ENCODE data around the gene GAPVD1. TPM values are rescaled to one million over a fixed set of nuclear protein-coding genes. Genes with fewer than 3 reads are reported as not detected.

GAPVD1 gene
- total and polyA plus RNA-seq, 4 experiments from 2014 or later = 45.6 to 76.4 (median 63.5) TPM

DNA sequence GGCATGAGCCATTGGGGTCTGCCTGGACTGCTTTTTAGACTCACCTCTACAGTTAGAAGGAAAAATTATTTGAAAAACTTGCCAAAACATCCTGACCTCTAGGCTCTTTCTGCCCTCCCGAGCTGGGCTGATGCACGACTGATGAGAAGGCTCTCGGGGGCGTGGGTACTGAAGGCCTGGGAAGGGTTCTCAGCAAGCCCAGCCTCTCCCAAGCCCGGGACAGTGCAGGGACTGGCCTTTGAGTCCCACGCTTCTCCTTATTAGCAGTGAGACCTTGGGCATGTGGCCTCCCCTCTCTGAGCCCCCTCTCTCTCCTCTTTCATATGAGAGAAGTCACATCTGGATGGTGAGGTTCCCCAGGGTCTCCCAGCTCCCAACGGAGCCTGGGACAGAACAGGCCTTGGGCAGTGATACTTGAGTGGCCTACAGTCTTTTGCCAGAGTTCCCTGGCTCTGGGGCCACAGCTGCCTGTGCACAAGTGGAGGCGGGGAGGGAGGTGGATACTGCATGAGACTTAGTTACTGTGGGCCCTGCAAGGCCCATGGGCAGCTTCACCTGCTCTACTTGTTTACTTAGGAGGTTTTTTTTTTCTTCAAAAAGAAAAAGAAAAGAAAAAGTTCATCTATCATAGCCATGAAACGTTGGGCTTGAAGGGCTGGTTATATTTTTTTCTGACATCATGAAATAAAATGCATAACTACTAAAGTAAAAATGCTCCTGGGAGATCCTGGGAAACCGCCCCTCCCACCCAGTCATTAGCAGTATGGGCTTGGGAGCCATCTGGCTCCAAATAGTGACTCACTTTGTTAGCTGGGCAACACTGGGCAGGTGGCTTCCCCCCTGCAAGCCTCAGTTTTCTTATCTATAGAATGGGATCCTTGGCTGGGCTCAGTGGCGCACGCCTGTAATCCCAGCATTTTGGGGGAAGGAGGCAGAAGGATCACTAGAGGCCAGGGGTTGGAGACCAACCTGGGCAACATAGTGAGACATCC is 139.4 kb downstream of the GAPVD1 start:
- Mint-ChIP-seq H3K9me3 (no peaks in the 10 kb centered on the region), H3K4me3 (no peak overlapping the region), H3K36me3 (no peaks in the 10 kb centered on the region), H3K27ac (no peak overlapping the region), H3K4me1 (no peaks in the 10 kb centered on the region), H3K27me3 (peaks cover 0 to 2% of the 10 kb centered on the region in 2 donors)
- no peaks in the 10 kb centered on the region for H3K27me3 ChIP-seq (ENCODE audit: insufficient read depth, low read length)
- H3K36me3 ChIP-seq (ENCODE audit: insufficient read depth, low read length) = no peaks in the 10 kb centered on the region
- no peak for DNase-seq
- no peak overlapping the region for H3K27ac ChIP-seq (ENCODE audit: low read depth, low read length)
- H3K9me3 ChIP-seq (ENCODE audit: control insufficient read depth in 1 of 2, low read length in 2 of 2) = no peaks in the 10 kb centered on the region
- CTCF ChIA-PET (ENCODE audit: partially characterized antibody) = no interaction called here
- intact Hi-C loops (cut with micrococcal nuclease) = no loop called here
- POLR2A ChIA-PET (ENCODE audit: partially characterized antibody) = no interaction called here
- H3K4me1 ChIP-seq (ENCODE audit: insufficient read depth, low read length) = no peaks in the 10 kb centered on the region
- no peak overlapping the region for H3K4me3 ChIP-seq (ENCODE audit: low read length in 2 of 2)

DNA sequence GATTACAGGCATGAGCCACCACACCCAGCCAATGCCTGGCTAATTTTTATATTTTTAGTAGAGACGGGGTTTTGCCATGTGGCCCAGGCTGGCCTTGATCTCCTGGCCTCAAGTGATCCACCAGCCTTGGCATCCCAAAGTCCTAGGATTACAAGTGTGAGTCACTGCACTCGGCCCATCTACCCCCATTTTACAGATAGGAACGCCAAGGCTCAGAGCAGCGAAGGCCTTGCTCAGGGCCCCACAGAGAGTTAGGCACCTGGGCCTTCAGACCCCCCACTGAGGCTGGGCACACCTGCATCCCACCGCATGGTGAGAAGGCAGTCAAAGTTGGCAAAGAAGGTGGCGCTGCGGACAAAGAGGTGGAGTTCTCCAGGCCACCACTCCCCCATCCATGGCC is 143.1 kb downstream of the GAPVD1 start:
- intact Hi-C loops (cut with micrococcal nuclease) = loop anchor here (5.0 kb wide), 1 partner anchor 228 kb away; no protein-coding TSS in a partner anchor
- Mint-ChIP-seq H3K27me3 (peaks cover 7 to 15% of the 10 kb centered on the region in 2 donors), H3K4me3 (no peak overlapping the region), H3K36me3 (no peaks in the 10 kb centered on the region), H3K4me1 (peaks cover 2 to 7% (median 5%) of the 10 kb centered on the region in 4 donors), H3K9me3 (no peaks in the 10 kb centered on the region), H3K27ac (no peak overlapping the region)
- Histone ChIP-seq H3K9me3 (ENCODE audit: control insufficient read depth in 1 of 2, low read length in 2 of 2) (no peaks in the 10 kb centered on the region), H3K4me1 (ENCODE audit: insufficient read depth, low read length) (peaks cover 9% of the 10 kb centered on the region), H3K27ac (ENCODE audit: low read depth, low read length) (no peak overlapping the region), H3K27me3 (ENCODE audit: insufficient read depth, low read length) (no peaks in the 10 kb centered on the region), H3K36me3 (ENCODE audit: insufficient read depth, low read length) (no peaks in the 10 kb centered on the region), H3K4me3 (ENCODE audit: low read length in 2 of 2) (no peak overlapping the region)
- CTCF ChIA-PET (ENCODE audit: partially characterized antibody) = no interaction called here
- DNase-seq = no peak
- POLR2A ChIA-PET (ENCODE audit: partially characterized antibody) = no interaction called here

DNA sequence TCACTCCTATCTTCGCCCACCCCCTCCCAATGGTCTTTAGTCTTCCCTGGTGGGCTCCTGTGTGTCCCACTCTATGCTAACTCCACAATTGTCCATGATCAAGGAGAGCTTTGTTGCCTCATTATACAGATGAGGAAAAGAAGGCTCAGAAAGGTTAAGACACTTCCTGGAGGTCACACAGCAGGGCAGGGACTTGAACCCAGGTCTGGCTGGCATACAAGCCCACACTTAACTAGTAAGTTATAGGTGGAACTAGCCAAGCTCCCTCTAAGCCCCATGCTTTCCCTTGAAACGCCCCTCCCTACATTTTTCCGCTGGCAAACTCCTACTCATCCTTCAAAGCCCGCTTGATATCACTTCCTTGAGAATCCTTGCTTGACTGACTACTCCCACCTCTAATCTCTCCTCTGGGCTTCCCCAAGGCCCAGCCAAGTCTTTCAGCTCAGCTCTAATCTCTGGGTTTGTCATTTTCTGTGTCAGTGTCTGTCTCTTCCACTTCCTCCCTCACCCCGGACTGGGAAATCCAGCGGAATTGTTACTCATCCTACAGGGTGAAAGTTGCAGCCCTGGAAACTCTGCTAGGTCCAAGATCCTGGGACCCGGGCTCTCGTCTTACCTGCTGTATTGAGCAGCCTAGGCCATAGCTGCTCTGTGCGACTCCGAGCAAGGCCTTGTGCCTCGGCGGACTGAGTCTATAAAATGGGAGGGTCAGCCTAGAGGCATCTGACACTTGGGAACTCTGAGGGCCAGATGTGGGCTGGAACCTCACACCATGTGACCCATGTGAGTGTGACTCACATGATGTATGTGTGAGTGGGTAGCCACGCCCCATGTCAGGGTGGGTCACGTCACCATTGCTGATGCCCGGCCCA is 144.5 kb downstream of the GAPVD1 start:
- Histone ChIP-seq H3K27me3 (ENCODE audit: insufficient read depth, low read length) (no peaks in the 10 kb centered on the region), H3K9me3 (ENCODE audit: control insufficient read depth in 1 of 2, low read length in 2 of 2) (no peaks in the 10 kb centered on the region), H3K36me3 (ENCODE audit: insufficient read depth, low read length) (no peaks in the 10 kb centered on the region), H3K4me1 (ENCODE audit: insufficient read depth, low read length) (peaks cover 9% of the 10 kb centered on the region), H3K4me3 (ENCODE audit: low read length in 2 of 2) (no peak overlapping the region), H3K27ac (ENCODE audit: low read depth, low read length) (no peak overlapping the region)
- H3K4me1 Mint-ChIP-seq = peaks cover 4 to 12% (median 10%) of the 10 kb centered on the region in 4 donors
- no peaks in the 10 kb centered on the region for H3K36me3 Mint-ChIP-seq
- H3K9me3 Mint-ChIP-seq = no peaks in the 10 kb centered on the region
- peak overlapping the region in 3 of 8 donors; percentile 22 to 68 (median 35) for H3K4me3 Mint-ChIP-seq
- POLR2A ChIA-PET (ENCODE audit: partially characterized antibody) = no interaction called here
- CTCF ChIA-PET (ENCODE audit: partially characterized antibody) = interaction anchor here (0.8 to 4.6 kb wide), 2 partner anchors 825 to 1086 kb away, joined by 3 to 32 read pairs; no protein-coding TSS in a partner anchor
- intact Hi-C loops (cut with micrococcal nuclease) = loop anchor here (5.0 kb wide), 1 partner anchor 226 kb away; no protein-coding TSS in a partner anchor
- peaks cover 7 to 20% of the 10 kb centered on the region in 2 donors for H3K27me3 Mint-ChIP-seq
- no peak overlapping the region for H3K27ac Mint-ChIP-seq
- DNase-seq = no peak

DNA sequence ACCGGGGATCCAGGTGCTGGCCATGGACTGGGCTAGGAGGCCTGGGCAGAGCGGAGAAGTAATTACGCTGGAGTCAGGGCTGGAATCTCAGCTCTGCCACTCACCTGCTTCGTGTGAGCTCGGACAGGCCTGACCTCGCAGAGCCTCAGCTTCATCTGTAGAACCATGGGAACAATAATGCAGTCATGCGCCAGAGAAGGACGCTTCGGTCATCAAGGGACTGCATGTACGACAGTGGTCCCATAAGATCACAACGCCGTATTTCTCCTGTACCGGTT is 145.1 kb downstream of the GAPVD1 start:
- peaks cover 9% of the 10 kb centered on the region for H3K4me1 ChIP-seq (ENCODE audit: insufficient read depth, low read length)
- ChIA-PET CTCF (ENCODE audit: partially characterized antibody) (interaction anchor here (0.9 to 4.6 kb wide), 7 partner anchors 16 to 1151 kb away, joined by 3 to 32 read pairs (median 5); no protein-coding TSS in a partner anchor), POLR2A (ENCODE audit: partially characterized antibody) (no interaction called here)
- H3K27ac ChIP-seq (ENCODE audit: low read depth, low read length) = no peak overlapping the region
- H3K4me3 ChIP-seq (ENCODE audit: low read length in 2 of 2) = no peak overlapping the region
- intact Hi-C loops (cut with micrococcal nuclease) = loop anchor here (5.0 kb wide), 1 partner anchor 226 kb away; no protein-coding TSS in a partner anchor
- H3K9me3 ChIP-seq (ENCODE audit: control insufficient read depth in 1 of 2, low read length in 2 of 2) = no peaks in the 10 kb centered on the region
- Mint-ChIP-seq H3K4me1 (peaks cover 4 to 12% (median 10%) of the 10 kb centered on the region in 4 donors), H3K27ac (no peak overlapping the region), H3K36me3 (no peaks in the 10 kb centered on the region), H3K4me3 (peak overlapping the region in 3 of 8 donors; percentile 22 to 68 (median 35)), H3K27me3 (peaks cover 7 to 24% of the 10 kb centered on the region in 2 donors), H3K9me3 (no peaks in the 10 kb centered on the region)
- DNase-seq = no peak
- H3K27me3 ChIP-seq (ENCODE audit: insufficient read depth, low read length) = no peaks in the 10 kb centered on the region
- H3K36me3 ChIP-seq (ENCODE audit: insufficient read depth, low read length) = no peaks in the 10 kb centered on the region

DNA sequence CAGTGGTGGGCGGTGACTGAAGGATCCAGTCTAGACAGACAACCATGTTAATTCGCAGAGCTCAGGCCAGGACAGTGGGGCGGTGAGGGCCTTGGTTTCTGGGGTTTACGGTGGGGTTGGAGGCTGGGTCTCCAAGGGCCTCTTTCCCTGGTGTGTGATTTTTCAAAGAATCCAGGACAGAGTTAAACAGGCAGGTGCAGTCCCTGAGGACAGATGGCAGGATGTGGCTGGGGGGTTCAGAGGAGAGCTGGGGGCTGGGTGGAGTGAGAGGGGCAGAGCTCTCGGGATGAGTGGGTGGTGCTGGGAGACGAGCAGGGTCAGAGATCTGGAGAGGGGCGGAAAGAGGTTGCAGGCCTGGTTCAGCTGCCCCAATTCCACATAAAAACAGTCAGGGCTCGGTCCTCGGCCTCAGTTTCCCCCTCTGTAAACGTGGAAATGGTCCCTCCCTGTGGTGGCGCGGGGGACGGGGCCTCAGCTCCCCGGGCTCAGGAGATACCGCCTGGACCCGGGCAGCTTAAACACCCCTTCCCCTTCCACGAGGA is 145.9 kb downstream of the GAPVD1 start:
- Histone ChIP-seq H3K27me3 (ENCODE audit: insufficient read depth, low read length) (no peaks in the 10 kb centered on the region), H3K4me1 (ENCODE audit: insufficient read depth, low read length) (peaks cover 9% of the 10 kb centered on the region), H3K4me3 (ENCODE audit: low read length in 2 of 2) (peak overlapping the region in 1 of 2 donors; percentile 35), H3K27ac (ENCODE audit: low read depth, low read length) (no peak overlapping the region), H3K36me3 (ENCODE audit: insufficient read depth, low read length) (no peaks in the 10 kb centered on the region), H3K9me3 (ENCODE audit: control insufficient read depth in 1 of 2, low read length in 2 of 2) (no peaks in the 10 kb centered on the region)
- H3K27ac Mint-ChIP-seq = peak overlapping the region in 2 of 7 donors; percentile 11 to 24
- POLR2A ChIA-PET (ENCODE audit: partially characterized antibody) = no interaction called here
- H3K4me3 Mint-ChIP-seq = peak overlapping the region in 7 of 8 donors; percentile 57 to 78 (median 73)
- H3K9me3 Mint-ChIP-seq = no peaks in the 10 kb centered on the region
- CTCF ChIA-PET (ENCODE audit: partially characterized antibody) = interaction anchor here (0.6 to 4.6 kb wide), 22 partner anchors 8 to 1150 kb away, joined by 3 to 32 read pairs (median 3); no protein-coding TSS in a partner anchor
- H3K4me1 Mint-ChIP-seq = peaks cover 4 to 12% (median 10%) of the 10 kb centered on the region in 4 donors
- DNase-seq = no peak
- no peaks in the 10 kb centered on the region for H3K36me3 Mint-ChIP-seq
- intact Hi-C loops (cut with micrococcal nuclease) = loop anchor here (5.0 kb wide), 1 partner anchor 225 kb away; no protein-coding TSS in a partner anchor
- H3K27me3 Mint-ChIP-seq = peaks cover 7 to 27% of the 10 kb centered on the region in 2 donors

DNA sequence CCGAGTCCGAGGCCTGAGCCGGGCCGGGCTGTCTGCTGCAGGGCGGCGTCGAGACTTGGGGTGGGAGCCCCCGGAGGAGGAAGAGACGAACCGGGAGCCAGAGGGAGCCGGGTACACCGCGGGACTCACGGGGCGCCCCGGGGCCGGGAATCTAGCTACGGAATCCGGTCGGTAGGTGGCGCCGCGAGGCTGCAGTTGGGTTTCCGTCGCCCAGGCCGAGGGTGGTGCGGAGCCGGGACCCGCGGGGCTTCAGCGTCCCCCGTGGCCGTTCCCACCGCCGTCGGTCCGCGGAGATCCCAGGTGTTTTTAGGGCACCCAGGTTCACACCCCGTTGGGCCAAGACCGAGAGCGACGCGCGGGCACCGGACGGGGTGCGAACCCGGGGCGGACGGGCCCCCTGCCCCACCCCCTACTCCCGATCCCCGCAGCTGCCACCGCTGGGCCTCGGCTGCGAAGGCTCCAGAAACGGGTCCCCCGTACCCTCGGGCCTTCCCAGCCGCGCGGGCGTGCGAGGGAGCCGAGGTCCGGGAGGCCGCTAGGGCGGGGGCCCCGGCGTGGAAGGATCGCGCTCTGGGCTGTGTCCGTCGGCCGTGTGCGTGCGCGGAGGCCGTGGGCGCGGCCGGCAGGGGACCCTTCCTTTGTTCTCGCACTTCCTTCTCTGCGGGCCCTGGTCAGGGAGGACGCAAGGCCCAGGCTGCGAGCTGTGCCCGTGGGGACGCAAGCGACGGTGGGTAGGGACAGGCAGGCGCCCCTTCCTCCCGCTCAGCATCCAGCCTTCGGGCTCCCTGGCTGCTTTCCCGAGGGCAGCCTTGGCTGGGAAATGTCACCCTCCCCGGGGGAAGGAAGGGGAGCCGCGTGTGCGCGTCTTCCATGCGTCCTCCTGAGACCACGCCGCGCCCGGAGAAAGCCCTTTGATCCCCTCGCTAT is 146.6 kb downstream of the GAPVD1 start:
- CTCF ChIA-PET (ENCODE audit: partially characterized antibody) = interaction anchor here (0.6 to 4.6 kb wide), 21 partner anchors 9 to 1150 kb away, joined by 3 to 32 read pairs (median 3); no protein-coding TSS in a partner anchor
- POLR2A ChIA-PET (ENCODE audit: partially characterized antibody) = no interaction called here
- peaks cover 7 to 27% of the 10 kb centered on the region in 2 donors for H3K27me3 Mint-ChIP-seq
- H3K4me1 Mint-ChIP-seq = peaks cover 4 to 12% (median 10%) of the 10 kb centered on the region in 4 donors
- H3K9me3 ChIP-seq (ENCODE audit: control insufficient read depth in 1 of 2, low read length in 2 of 2) = no peaks in the 10 kb centered on the region
- H3K27ac ChIP-seq (ENCODE audit: low read depth, low read length) = no peak overlapping the region
- peaks cover 9% of the 10 kb centered on the region for H3K4me1 ChIP-seq (ENCODE audit: insufficient read depth, low read length)
- no peaks in the 10 kb centered on the region for H3K36me3 Mint-ChIP-seq
- H3K27ac Mint-ChIP-seq = no peak overlapping the region
- peak overlapping the region in 1 of 2 donors; percentile 35 for H3K4me3 ChIP-seq (ENCODE audit: low read length in 2 of 2)
- no peaks in the 10 kb centered on the region for H3K36me3 ChIP-seq (ENCODE audit: insufficient read depth, low read length)
- peak overlapping the region; percentile 57 to 82 (median 73) for H3K4me3 Mint-ChIP-seq
- no peaks in the 10 kb centered on the region for H3K27me3 ChIP-seq (ENCODE audit: insufficient read depth, low read length)
- H3K9me3 Mint-ChIP-seq = no peaks in the 10 kb centered on the region
- peak; percentile 61 to 68 (median 65) for DNase-seq
- intact Hi-C loops (cut with micrococcal nuclease) = loop anchor here (1.0 to 5.0 kb wide), 2 partner anchors 224 to 990 kb away; no protein-coding TSS in a partner anchor
